Measurements from ENCODE around the gene CRACR2A.

Gene CRACR2A

DNA sequence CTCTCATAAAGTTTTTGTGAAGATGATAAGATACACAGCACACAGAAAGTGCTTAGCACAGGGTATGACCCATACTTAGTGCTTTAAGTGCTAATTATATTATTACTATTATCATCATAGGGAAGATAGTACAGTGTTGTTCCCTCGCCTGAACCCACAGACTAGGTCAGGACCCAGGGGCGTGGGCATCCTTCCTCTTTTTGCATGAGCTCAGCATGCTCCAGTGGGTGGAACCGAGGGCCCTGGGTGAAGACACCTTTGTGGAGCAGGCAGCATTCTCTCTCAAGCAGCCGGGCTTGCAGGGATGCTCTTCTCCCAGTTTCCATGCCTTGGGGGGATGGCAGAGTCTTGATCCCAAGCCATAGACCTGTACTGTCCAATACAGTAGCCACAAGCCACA, 34.8 kb downstream of the CRACR2A start:
- H3K4me3 ChIP-seq (ENCODE audit: control insufficient read depth, low read depth, low read length): no peak overlapping the region
- DNase-seq (ENCODE audit: low read depth): no peak
- TF ChIP-seq, protein P1, sequence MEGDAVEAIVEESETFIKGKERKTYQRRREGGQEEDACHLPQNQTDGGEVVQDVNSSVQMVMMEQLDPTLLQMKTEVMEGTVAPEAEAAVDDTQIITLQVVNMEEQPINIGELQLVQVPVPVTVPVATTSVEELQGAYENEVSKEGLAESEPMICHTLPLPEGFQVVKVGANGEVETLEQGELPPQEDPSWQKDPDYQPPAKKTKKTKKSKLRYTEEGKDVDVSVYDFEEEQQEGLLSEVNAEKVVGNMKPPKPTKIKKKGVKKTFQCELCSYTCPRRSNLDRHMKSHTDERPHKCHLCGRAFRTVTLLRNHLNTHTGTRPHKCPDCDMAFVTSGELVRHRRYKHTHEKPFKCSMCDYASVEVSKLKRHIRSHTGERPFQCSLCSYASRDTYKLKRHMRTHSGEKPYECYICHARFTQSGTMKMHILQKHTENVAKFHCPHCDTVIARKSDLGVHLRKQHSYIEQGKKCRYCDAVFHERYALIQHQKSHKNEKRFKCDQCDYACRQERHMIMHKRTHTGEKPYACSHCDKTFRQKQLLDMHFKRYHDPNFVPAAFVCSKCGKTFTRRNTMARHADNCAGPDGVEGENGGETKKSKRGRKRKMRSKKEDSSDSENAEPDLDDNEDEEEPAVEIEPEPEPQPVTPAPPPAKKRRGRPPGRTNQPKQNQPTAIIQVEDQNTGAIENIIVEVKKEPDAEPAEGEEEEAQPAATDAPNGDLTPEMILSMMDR (conservative IDR thresholded peaks at IDR 0.05; ENCODE audit: control insufficient read depth, insufficient read depth, low read depth, low read length): no peak

DNA sequence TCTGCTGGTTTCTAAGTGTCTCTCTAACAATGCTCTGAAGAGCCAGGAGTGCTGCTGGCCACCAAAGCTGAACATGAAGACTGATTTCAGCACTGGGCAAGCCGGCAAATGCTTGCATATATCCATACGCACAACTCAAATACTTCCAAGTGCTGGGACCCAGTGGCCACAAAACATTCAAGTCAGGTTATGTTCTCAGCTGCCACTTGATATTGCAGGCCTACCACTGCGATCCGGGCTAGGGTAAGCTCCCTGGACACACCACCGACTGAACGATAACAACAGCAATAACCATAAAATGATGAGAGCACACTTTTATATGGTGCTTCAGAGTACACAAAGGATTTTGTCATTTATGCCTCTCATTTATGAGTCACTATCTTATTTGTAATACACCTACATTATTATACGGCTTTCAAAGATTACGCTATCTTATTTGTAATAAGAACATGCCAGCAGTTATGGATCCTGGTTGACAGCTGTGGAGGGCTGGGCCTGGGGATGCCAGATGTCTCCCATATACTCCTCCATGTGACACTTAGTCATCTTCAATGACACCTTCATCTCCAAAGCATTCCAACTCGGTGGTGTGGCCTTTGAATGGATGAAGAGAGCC, 35.5 kb downstream of the CRACR2A start:
- TF ChIP-seq, protein P1 (conservative IDR thresholded peaks at IDR 0.05; ENCODE audit: control insufficient read depth, insufficient read depth, low read depth, low read length): no peak
- DNase-seq (ENCODE audit: low read depth): no peak
- H3K4me3 ChIP-seq (ENCODE audit: control insufficient read depth, low read depth, low read length): no peak overlapping the region

DNA sequence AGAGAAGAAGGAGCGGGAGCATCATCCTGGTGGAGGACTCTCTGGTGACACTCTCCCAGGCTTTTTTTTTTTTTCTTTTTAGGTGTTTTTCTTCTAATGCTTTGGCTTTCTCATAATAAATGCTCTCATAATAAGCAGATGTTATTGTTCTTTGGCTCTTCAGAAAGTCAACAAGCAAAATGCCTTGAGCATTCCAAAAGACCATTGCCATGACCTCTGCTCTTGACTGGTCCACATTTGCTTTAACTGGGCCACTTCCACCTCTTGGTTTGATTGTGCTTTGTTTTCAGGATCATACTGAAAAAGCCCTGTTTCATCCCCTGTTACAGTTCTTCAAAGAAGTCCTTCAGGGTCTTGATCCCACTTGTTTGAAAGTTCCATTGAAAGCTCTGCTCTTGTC, 36.9 kb downstream of the CRACR2A start:
- no peak for DNase-seq (ENCODE audit: low read depth)
- TF ChIP-seq, protein P1 (conservative IDR thresholded peaks at IDR 0.05; ENCODE audit: control insufficient read depth, insufficient read depth, low read depth, low read length): no peak

DNA sequence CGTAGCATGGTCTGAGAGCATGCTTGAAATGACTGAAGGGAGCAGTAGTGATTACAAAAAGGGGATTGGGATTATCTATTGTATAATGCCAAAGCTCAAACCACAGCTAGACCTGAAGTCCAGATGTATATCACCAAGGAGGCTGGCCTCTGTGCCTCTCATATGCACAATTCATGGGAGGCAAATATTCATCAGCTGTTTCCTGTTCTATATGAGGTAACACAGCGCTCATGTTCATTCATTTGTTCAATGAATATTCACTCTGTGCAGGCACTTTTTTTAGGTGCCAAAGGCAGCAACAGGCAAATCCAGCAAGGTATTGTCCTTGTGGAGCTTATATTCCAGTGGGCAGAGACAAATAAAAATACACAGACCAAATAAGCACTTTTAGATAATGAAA, 39.0 kb downstream of the CRACR2A start:
- no peak for DNase-seq (ENCODE audit: low read depth)
- TF ChIP-seq, protein P1 (conservative IDR thresholded peaks at IDR 0.05; ENCODE audit: control insufficient read depth, insufficient read depth, low read depth, low read length): no peak
- H3K4me3 ChIP-seq (ENCODE audit: control insufficient read depth, low read depth, low read length): no peak overlapping the region

More for the DNA sequence above, 36.9 kb downstream of the CRACR2A start:
- no peak overlapping the region for H3K4me3 ChIP-seq (ENCODE audit: control insufficient read depth, low read depth, low read length)

DNA sequence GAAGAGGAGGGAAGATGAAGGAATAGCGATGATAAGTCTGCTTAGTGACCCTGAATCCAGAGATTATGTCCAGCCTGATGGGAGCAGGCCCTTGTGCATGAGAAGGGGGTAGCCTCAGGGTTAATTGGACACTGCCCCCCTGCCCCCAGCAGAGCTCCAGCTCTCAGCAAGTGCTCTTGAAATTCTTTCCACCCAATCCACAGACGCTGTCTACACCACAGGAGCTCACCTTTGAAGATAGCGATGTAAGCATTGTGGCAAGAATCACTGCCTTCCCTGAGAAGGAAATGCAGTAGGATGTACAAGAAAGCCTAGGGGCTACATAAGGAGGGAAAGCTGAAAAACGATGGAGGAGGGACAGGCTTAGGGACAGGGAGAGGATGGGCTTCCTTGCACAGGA, 39.4 kb downstream of the CRACR2A start:
- TF ChIP-seq, protein P1 (conservative IDR thresholded peaks at IDR 0.05; ENCODE audit: control insufficient read depth, insufficient read depth, low read depth, low read length): no peak
- no peak overlapping the region for H3K4me3 ChIP-seq (ENCODE audit: control insufficient read depth, low read depth, low read length)
- no peak for DNase-seq (ENCODE audit: low read depth)

DNA sequence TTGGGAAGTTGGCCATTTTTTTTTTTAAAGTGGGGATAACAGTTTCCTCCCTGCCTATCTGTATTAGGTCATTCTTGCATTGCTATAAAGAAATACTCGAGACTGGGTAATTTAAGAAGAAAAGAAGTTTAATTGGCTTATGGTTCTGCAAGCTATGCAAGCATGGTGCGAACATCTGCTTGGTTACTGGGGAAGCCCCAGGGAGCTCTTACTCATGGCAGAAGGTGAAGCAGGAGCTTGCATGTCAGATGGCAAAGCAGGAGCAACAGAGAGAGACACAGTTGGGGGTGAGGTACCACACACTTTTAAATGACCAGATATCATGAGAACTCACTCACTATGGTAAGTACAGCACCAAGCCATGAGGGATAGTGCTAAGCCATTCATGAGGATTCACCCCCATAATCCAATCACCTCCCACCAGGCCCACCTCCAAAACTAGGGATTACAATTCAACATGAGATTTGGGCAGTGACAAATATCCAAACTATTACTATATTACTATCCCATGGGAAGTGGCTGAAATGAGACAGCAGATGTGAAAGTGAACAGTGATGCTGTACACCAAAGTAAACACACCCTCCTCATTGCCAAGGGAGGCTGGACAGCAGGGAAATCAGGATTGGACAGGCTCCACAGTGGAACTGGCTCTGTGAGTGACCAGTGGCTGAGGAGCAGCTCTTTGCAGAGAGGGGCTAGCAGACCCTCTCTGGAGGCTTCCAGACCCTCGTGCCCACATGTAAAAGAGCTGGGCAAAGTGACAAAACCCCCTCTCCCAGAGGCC, 40.5 kb downstream of the CRACR2A start:
- TF ChIP-seq, protein P1 (conservative IDR thresholded peaks at IDR 0.05; ENCODE audit: control insufficient read depth, insufficient read depth, low read depth, low read length): no peak
- H3K4me3 ChIP-seq (ENCODE audit: control insufficient read depth, low read depth, low read length): no peak overlapping the region
- DNase-seq (ENCODE audit: low read depth): peak; percentile 29

All from fibroblast of mammary gland (primary cell).